HG02970 (cell line): ENCODE results near the gene OPRPN.

ENCODE experiments used
- ATAC-seq: cut with Tn5 transposase; IDR thresholded peaks from one replicate; pipeline ENCODE4 v1.9.1; 2021; ENCODE audit warnings: mild to moderate bottlenecking, moderate library complexity, moderate number of reproducible peaks; ENCODE audit not compliant: unreplicated experiment, low FRiP score

Gene OPRPN, protein sequence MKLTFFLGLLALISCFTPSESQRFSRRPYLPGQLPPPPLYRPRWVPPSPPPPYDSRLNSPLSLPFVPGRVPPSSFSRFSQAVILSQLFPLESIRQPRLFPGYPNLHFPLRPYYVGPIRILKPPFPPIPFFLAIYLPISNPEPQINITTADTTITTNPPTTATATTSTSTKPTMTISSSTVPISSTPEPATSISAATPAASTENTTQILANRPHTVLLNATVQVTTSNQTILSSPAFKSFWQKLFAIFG

GRCh38 chr4:70397580-70397979 lies at the start of gene OPRPN:
TSS of gene OPRPN (plus strand) at chr4:70397940. CDS start at chr4:70399286, 1,346 bp downstream.
- no peak for ATAC-seq

- no peak for ATAC-seq
Measured at GRCh38 chr4:70356185-70356584, 41.6 kb upstream of the OPRPN start.

- ATAC-seq = no peak
Measured at GRCh38 chr4:70359115-70359661, 38.6 kb upstream of the OPRPN start.

DNA sequence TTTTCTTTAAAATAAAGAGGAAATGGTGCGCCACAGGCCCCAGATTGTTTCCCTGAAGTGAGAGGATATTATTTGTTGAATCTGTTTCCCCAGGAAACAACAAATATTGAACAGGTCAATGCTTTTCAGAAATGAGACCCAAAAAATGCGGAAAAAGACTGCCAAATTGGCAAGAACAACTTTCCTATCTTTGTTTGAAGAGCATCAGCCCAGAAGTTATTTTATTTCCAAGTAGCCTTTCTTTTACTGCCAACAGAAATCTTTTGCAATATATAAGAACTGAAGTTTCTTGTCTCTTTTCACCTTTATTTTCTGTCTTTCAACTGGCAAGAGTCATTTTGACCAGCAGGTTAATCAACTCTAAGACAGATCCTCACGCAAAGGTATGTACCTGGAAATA lies 37.3 kb upstream of the OPRPN start, which contains the start of gene SMR3A:
Gene SMR3A (plus strand): TSS at position 301 of the 400 bp plus-strand sequence. CDS start 1,356 bp downstream, outside the sequence.
- no peak for ATAC-seq

GRCh38 chr4:70364002-70364401 lies 33.7 kb upstream of the OPRPN start:
- ATAC-seq = no peak

GRCh38 chr4:70365479-70365878 lies 32.3 kb upstream of the OPRPN start:
- ATAC-seq = no peak

DNA sequence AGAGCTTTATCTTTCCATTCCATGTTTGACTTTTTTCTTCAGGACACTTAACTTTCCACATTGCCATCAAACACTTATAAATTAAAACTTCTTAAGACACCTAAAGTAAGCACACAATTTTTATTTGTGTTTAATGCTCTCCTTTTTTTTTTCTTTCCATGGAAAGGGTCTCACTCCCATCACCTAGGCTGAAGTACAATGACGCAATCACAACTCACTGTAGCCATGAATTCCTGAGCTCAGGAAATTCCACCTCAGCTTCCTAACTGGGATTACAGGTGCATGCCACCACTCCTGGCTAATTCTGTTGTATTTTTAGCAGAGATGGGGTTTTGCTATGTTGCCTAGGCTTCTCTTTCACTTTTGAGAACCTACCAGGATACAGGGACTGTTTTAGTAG lies 29.9 kb upstream of the OPRPN start:
- ATAC-seq = no peak

GRCh38 chr4:70371987-70372386 lies 25.8 kb upstream of the OPRPN start:
- ATAC-seq = no peak

DNA sequence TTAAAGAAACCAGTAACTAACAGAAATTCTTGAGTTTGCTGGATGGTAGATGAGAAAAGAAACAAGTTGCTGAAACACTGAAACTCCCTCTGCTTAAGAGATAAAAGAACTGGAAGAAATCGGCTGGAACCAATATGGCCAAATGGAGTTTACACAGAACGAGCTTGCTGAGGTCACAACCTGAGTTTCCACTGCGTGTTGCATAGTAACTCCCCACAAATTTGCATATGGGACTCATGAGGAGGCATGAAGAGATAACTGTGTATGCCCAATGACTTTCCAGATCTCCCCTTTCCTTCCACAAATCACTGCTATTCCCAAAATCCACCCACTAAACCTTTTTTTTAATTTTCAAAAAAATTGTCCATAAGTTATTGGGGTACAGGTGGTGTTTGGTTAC lies 25.0 kb upstream of the OPRPN start:
- ATAC-seq = no peak

- ATAC-seq = no peak
Measured at GRCh38 chr4:70380578-70380977, 17.2 kb upstream of the OPRPN start.

- ATAC-seq = no peak
Measured at GRCh38 chr4:70382691-70383181, 15.0 kb upstream of the OPRPN start, which contains the start of gene SMR3B. TSS of gene SMR3B (plus strand) at chr4:70383131. CDS start at chr4:70384511, 1,380 bp downstream.

DNA sequence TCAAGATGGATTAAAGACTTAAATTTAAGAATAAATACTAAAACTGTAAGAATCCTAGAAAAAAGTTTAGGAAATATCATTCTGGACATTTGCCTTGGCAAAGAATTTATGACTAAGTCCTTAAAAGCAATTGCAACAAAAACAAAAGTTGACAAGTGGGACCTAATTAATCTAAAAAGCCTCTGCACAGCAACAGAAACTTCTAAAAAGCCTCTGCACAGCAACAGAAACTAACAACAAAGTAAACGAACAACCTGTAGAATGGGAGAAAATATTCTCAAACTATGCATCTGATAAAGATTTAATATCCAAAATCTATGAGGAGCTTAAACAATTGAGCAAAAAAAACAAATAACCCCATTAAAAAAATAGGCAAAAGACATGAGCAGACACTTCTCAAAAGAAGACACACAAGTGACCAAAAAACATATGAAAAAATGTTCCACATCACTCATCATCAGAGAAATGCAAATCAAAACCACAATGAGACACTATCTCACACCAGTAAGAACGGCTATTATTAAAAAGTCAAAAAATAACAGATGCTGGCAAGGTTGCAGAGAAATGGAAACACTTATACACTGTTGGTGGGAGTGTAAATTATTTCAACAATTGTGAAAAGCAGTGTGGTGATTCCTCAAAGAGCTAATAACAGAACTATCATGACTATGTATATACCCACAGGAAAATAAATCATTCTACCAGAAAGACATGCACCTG lies 5.5 kb upstream of the OPRPN start:
- ATAC-seq = peak; percentile 53

DNA sequence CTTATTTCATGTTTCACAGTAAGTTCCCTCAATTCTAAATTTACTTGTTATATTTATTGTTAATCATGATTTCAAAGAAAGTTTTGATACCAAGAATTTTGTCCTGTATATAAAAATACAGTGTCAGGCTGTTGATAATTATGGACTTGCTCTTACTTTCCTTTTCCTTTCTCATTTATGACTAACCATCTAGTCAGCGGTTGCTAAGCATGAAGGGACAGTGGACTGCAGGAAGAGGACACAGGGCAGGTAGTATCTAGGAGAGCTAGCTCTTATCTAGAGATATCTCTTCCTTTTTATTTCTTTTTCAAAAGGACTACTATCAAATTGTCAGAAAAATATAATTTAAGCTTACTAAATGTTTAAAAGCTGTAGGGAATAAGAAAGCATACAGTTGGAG lies 1.6 kb downstream of the OPRPN start:
- no peak for ATAC-seq

DNA sequence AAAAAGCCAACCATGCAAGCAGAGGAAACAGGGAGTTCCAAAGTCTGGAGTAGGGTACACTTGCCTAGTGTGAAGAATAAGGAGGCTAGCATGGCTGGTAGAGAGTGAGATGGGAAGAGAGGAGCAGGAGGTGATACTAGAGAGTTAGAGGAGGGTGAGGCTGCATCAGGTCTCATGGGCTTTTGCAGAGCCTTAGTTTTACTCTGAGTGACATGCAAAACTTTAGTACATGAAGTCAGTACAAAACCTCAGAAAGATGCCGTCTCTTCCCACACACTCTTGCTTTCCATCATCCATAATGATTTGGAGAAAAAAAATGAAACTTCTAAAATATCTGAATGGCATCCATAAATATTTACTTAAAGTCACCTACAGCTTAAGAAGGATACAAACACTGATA lies 5.0 kb downstream of the OPRPN start:
- ATAC-seq = no peak

DNA sequence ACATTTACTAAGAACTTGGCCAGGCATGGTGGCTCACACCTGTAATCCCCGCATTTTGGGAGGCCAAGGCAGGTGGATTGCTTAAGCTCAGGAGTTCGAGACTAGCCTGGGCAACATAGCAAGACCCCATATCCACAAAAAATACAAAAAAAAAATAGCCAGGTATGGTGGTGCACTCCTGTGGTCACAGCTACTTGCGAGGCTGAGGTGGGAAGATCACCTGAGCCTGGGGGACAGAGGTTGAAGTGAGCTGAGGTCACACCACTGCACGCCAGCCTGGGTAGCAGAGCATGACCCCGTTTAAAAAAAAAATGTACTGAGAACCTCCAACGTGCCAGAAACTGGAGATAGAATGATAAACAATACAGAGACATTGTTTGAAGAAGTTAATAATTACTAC lies 8.0 kb downstream of the OPRPN start:
- no peak for ATAC-seq

DNA sequence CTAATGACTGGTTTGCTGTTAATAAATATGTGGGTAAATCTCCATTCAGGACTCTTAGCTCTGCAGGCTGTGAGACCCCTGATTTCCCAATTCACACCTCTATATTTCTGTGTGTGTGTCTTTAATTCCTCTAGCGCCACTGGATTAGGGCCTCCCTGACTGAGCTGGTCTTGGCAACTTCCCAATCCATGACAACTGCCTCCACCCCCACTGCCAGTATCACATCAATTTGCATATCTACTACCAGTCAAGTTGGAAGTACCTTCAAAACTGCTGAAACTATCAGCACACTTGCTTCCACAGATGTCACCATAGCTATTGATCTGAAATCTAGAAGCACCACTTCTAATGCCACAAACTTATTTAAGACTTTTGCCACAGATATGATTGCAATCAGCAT lies 27.6 kb downstream of the OPRPN start:
- no peak for ATAC-seq

GRCh38 chr4:70426789-70427188 lies 29.0 kb downstream of the OPRPN start:
- ATAC-seq = no peak

- ATAC-seq = no peak
Measured at GRCh38 chr4:70437197-70437596, 39.5 kb downstream of the OPRPN start.

- no peak for ATAC-seq
Measured at GRCh38 chr4:70442474-70442873, 44.7 kb downstream of the OPRPN start.

DNA sequence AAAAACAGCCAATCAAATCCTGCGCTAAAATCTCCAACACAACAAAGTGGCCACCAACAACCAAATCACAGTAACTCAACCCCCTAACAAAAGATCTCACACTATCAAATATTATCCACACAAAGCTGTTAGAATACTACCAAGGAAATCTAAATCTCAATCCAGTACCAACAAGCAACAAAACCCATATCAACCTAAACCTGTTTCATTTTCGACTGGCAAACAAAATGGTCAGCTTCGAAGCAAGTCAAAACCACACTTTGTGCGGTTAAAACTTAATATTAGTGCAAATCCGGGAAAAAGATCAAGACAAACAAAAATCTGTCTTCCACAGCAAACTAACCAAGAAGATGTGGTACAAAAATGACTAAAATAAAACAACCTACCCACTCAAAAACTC lies 45.6 kb downstream of the OPRPN start:
- ATAC-seq = no peak

DNA sequence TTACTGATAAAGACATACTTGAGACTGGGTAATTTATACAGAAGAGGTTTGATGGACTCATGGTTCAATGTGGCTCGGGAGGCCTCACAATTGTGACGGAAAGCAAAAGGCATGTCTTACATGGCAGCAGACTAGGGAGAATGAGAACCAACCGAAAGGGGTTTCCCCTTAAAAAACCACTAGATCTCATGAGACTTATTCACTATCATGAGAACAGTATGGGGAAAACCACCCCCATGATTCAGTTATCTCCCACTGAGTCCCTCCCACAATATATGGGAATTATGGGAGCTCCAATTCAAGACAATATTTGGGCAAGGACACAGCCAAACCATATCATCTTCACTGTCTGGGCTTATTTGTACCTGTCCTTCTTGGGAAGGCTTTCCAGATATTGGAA lies 51.5 kb downstream of the OPRPN start:
- ATAC-seq = no peak
